BJ (cell line): Measurements from ENCODE around the gene RAD51B. TPM values are rescaled to one million over a fixed set of nuclear protein-coding genes. Genes with fewer than 3 reads are reported as not detected.

Experiments
- CTCF ChIA-PET: fragments of 350-600 bp; formaldehyde crosslinking; extraction: SDS; loops from one replicate; lab custom pipeline; 2021; ENCODE audit warnings: antibody characterized with exemption, inconsistent platforms; lab: Yijun Ruan, JAX
- POLR2A ChIA-PET: fragments of 300-600 bp; sonication (Branson Sonifier 250); formaldehyde crosslinking; extraction: SDS; loops from one replicate; lab custom pipeline; 2021; ENCODE audit warnings: antibody characterized with exemption; lab: Charles Lee
- DNase-seq: peaks from one replicate; pipeline ENCODE4 v3.0.0-alpha.2; 2011; ENCODE audit warnings: low read depth
- H3K27me3 ChIP-seq: 2 replicates; pipeline ENCODE4 v1.6.0; 2011; ENCODE audit warnings: low read length; ENCODE audit not compliant: control insufficient read depth, insufficient read depth
- H3K36me3 ChIP-seq: 2 replicates; pipeline ENCODE4 v1.5.1; 2011; ENCODE audit warnings: low read length; ENCODE audit not compliant: control insufficient read depth, insufficient read depth
- H3K4me3 ChIP-seq: 2 replicates; pipeline ENCODE4 v1.5.1; 2011; ENCODE audit warnings: low read depth, mild to moderate bottlenecking, control low read depth, low read length
- polyA plus RNA-seq: library from polyadenylated mRNA; depleted of rRNA; stranded (reverse); fragments of >200 nt; gene quantifications from 2 replicates; pipeline ENCODE4 v1.2.3, GENCODE V29; 2011
- TF ChIP-seq, protein P1 (sequence below): IDR thresholded peaks from 2 replicates; pipeline ENCODE4 v1.5.1; 2011; ENCODE audit warnings: low read depth, mild to moderate bottlenecking, control low read depth, inconsistent platforms, low read length, moderate library complexity; ENCODE audit not compliant: insufficient read depth

RAD51B gene
- polyA plus RNA-seq, 1 experiment: 5.6 TPM

DNA sequence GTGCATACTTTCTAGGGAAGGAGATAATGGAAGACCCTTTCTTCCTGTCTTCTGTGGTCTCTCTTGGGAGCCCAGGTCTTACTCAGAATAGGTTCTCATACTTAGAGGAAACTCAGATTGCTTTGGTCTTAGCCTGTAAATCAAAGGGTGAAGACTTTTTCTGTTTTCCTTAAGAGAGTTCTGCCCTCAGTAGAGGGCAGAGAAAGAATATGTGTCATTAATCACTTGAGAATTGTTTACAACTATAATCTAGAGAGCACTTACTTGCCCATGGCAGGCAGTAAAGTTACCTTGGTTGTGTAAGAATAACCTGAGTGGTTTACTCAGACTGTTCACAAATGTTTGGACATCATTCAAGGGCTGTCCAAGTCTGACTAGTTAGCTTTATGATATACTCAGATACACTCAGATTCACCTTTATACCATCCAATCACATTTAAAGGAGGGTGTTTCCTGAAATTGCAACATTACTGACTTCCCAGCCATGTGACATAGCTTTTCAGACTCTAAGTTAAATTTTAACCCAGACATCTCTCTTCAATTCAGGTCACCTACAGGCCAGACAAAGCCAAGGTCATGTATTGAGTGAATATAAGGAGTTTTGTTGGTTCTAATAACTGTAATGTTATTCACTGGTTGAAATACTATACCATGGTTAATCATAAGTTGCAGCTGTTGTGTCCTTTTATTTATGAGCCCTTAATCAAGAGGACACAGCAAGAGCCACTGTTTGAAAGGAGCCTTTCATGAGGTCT is 372.2 kb downstream of the RAD51B start:
- no peaks in the 10 kb centered on the region for H3K36me3 ChIP-seq
- H3K27me3 ChIP-seq: no peaks in the 10 kb centered on the region
- ChIA-PET POLR2A (no interaction called here), CTCF (interaction anchor here (2.0 kb wide), 1 partner anchor 9 kb away, joined by 6 read pairs; no protein-coding TSS in a partner anchor)
- H3K4me3 ChIP-seq: no peak overlapping the region
- TF ChIP-seq, protein P1, sequence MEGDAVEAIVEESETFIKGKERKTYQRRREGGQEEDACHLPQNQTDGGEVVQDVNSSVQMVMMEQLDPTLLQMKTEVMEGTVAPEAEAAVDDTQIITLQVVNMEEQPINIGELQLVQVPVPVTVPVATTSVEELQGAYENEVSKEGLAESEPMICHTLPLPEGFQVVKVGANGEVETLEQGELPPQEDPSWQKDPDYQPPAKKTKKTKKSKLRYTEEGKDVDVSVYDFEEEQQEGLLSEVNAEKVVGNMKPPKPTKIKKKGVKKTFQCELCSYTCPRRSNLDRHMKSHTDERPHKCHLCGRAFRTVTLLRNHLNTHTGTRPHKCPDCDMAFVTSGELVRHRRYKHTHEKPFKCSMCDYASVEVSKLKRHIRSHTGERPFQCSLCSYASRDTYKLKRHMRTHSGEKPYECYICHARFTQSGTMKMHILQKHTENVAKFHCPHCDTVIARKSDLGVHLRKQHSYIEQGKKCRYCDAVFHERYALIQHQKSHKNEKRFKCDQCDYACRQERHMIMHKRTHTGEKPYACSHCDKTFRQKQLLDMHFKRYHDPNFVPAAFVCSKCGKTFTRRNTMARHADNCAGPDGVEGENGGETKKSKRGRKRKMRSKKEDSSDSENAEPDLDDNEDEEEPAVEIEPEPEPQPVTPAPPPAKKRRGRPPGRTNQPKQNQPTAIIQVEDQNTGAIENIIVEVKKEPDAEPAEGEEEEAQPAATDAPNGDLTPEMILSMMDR: no peak
- no peak for DNase-seq

DNA sequence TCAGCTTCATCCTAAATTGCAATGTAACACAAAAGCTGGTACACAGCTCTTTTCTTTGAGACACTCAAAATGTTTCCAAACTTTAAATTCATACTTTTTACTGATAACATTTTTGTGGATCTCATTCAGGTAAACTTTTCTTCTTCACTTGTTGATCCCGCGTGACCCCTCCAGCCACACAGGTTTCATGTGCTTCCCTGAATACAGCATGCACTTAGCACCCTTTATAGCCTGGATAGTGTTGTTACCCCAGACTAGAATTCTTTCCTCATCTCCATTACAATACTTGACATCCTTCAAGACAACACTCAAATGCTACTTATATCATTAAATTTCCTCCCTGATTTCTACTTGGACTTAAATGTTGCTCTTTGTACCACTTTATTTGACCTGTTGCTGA is 373.4 kb downstream of the RAD51B start:
- no peaks in the 10 kb centered on the region for H3K27me3 ChIP-seq
- no peak overlapping the region for H3K4me3 ChIP-seq
- ChIA-PET CTCF (interaction anchor here (1.1 kb wide), 1 partner anchor 15 kb away, joined by 3 read pairs; no protein-coding TSS in a partner anchor), POLR2A (interaction anchor here (0.6 kb wide), 1 partner anchor 50 kb away, joined by 5 read pairs; no protein-coding TSS in a partner anchor)
- no peak for DNase-seq
- TF ChIP-seq, protein P1: no peak
- H3K36me3 ChIP-seq: no peaks in the 10 kb centered on the region

DNA sequence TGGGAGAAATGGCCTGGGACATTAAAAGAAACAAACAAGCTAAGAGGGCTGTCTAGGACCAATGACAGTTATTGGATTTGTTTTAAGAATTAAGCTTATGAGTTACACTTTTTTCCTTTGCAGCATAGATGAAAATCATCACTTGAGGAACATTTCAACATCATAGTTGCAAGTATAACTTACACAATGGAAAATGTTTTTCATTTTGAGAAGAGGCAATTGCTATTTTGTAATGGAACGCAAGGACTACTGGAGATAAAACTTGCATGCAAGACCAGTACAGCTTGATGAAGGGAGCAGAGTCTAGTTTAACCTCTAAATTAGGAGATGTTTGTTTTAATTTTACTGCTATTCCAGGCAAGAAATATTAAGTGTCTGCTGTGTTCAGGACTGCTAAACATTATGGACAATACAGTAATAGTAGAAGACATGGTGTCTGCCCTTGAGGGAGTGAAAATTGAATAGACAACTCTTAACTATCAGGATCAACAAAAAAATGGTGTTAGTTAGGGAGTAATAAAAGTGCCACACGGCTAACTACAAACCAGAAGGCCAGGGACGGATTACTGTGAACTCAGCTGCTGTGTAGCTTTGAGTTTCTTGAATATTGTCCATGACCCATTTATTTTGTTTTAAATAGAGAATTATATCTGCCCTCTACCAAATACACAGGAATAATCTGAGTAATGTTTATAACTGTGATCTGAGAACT is 374.5 kb downstream of the RAD51B start:
- CTCF ChIA-PET: no interaction called here
- Histone ChIP-seq H3K36me3 (no peaks in the 10 kb centered on the region), H3K27me3 (no peaks in the 10 kb centered on the region), H3K4me3 (no peak overlapping the region)
- POLR2A ChIA-PET: no interaction called here
- no peak for DNase-seq
- TF ChIP-seq, protein P1: no peak

DNA sequence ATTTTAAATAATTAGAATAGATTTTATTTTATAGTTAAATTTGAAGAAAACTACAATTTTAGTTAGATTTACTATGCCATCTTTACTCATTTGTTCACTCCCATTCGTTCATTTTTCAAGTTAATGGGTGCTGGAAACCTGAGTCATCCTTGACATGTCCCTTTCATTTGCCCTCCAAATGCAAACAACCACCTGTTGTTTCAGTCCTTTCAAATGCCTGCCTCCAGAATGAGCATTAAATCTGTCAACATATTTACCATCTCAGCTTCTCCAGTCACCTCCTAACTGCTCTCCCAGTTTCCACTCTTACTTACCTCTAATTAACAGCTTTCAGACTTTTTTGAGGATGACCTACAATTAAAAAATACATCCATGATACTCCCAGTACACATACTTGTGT is 375.5 kb downstream of the RAD51B start:
- POLR2A ChIA-PET: no interaction called here
- H3K27me3 ChIP-seq: no peaks in the 10 kb centered on the region
- CTCF ChIA-PET: no interaction called here
- TF ChIP-seq, protein P1: no peak
- DNase-seq: no peak
- H3K36me3 ChIP-seq: no peaks in the 10 kb centered on the region
- H3K4me3 ChIP-seq: no peak overlapping the region
